HepG2 (cell line): ENCODE data around the gene GPR176. TPM values are rescaled to one million over a fixed set of nuclear protein-coding genes. Genes with fewer than 3 reads are reported as not detected.
A peak's percentile ranks its signal among the peaks of the same experiment; 100 is the strongest.

Source experiments
- BCL6 ChIP-seq: IDR thresholded peaks from 2 replicates; pipeline ENCODE4 v1.6.1; 2016; ENCODE audit warnings: missing genetic modification reagents, missing compliant biosample characterization
- BHLHE40 ChIP-seq: IDR thresholded peaks from 2 replicates; pipeline ENCODE4 v1.6.1; 2011; ENCODE audit warnings: low read length, improper control_type of control experiment
- CENPX ChIP-seq: sonication (generic); formaldehyde crosslinking; IDR thresholded peaks from 2 replicates; pipeline ENCODE4 v1.9.0; 2021; ENCODE audit warnings: mild to moderate bottlenecking, missing genetic modification reagents, moderate library complexity
- HMG20B ChIP-seq: conservative IDR thresholded peaks from 2 replicates; pipeline ENCODE4 v1.6.1; 2016; ENCODE audit warnings: missing genetic modification reagents, missing compliant biosample characterization
- KDM5A ChIP-seq: fragments of 200-600 bp; sonication (generic); IDR thresholded peaks from 2 replicates; pipeline ENCODE4 v1.7.0; 2018; ENCODE audit warnings: antibody characterized with exemption, mild to moderate bottlenecking, low read length, borderline replicate concordance
- MTF2 ChIP-seq: sonication (generic); formaldehyde crosslinking; IDR thresholded peaks from 2 replicates; pipeline ENCODE4 v1.5.0; 2020; ENCODE audit warnings: missing genetic modification reagents, borderline replicate concordance
- PITX1 ChIP-seq: sonication (generic); formaldehyde crosslinking; IDR thresholded peaks from 2 replicates; pipeline ENCODE4 v1.5.1; 2020; ENCODE audit warnings: mild to moderate bottlenecking, missing genetic modification reagents
- SRSF9 ChIP-seq: fragments of 200-400 bp; formaldehyde crosslinking; IDR thresholded peaks from 2 replicates; pipeline ENCODE4 v1.6.1; 2018; ENCODE audit warnings: borderline replicate concordance, mild to moderate bottlenecking, low read depth, low read length; ENCODE audit not compliant: insufficient read depth, poor library complexity, severe bottlenecking
- ZBTB3 ChIP-seq: sonication (generic); formaldehyde crosslinking; IDR thresholded peaks from 2 replicates; pipeline ENCODE4 v1.4.0; 2020; ENCODE audit warnings: low read depth, mild to moderate bottlenecking, moderate library complexity, missing genetic modification reagents, borderline replicate concordance
- ZIK1 ChIP-seq: sonication (generic); formaldehyde crosslinking; IDR thresholded peaks from 2 replicates; pipeline ENCODE4 v1.5.0; 2020; ENCODE audit warnings: mild to moderate bottlenecking, low read depth, missing genetic modification reagents, borderline replicate concordance
- ZKSCAN5 ChIP-seq: sonication (generic); formaldehyde crosslinking; IDR thresholded peaks from 2 replicates; pipeline ENCODE4 v1.5.1; 2020; ENCODE audit warnings: mild to moderate bottlenecking, missing genetic modification reagents
- ZNF17 ChIP-seq: sonication (generic); formaldehyde crosslinking; IDR thresholded peaks from 2 replicates; pipeline ENCODE4 v1.5.0; 2020; ENCODE audit warnings: mild to moderate bottlenecking, missing genetic modification reagents
- ZNF614 ChIP-seq: IDR thresholded peaks from 2 replicates; pipeline ENCODE4 v1.6.1; 2018; ENCODE audit warnings: missing biosample characterization, missing genetic modification reagents, inconsistent platforms, borderline replicate concordance
- ZNF879 ChIP-seq: sonication (generic); formaldehyde crosslinking; IDR thresholded peaks from 2 replicates; pipeline ENCODE4 v1.8.1; 2023; ENCODE audit warnings: missing genetic modification reagents
- polyA plus RNA-seq, 8 experiments: library from polyadenylated mRNA; depleted of rRNA in 3 of 8; stranded (reverse) in 7 of 8; unstranded in 1 of 8; fragments of >200 nt; fragmentation: Illumina TruSeq in 4 of 8; extraction: Trizol in 4 of 8; gene quantifications; 2 replicates each; pipeline versions ENCODE4 v1.2.1 to v1.2.3, GENCODE V29; 2011 to 2016; ENCODE audit warnings: low read depth in 4 of 8, missing spikeins in 1 of 8, mixed read lengths in 1 of 8; ENCODE audit not compliant: insufficient read depth in 1 of 8
- total RNA-seq, 5 experiments: library from RNA; depleted of rRNA; stranded (reverse); fragments of >200 nt; fragmentation: Illumina TruSeq; extraction: Trizol; gene quantifications; 2 replicates each; pipeline ENCODE4 v1.2.3, GENCODE V29; 2016; ENCODE audit warnings: low read depth in 1 of 5
- TF ChIP-seq, protein P1 (sequence below): sonication (generic); formaldehyde crosslinking; IDR thresholded peaks from 2 replicates; pipeline ENCODE4 v1.5.1; 2020; ENCODE audit warnings: missing genetic modification reagents, mild to moderate bottlenecking, borderline replicate concordance
- TF ChIP-seq, protein P2 (sequence below): IDR thresholded peaks from 2 replicates; pipeline ENCODE4 v1.6.1; 2016; ENCODE audit warnings: missing biosample characterization, missing genetic modification reagents, low read depth
- TF ChIP-seq, protein P3 (sequence below): sonication (generic); formaldehyde crosslinking; IDR thresholded peaks from 2 replicates; pipeline ENCODE4 v1.8.0; 2022; ENCODE audit warnings: missing genetic modification reagents, mild to moderate bottlenecking, borderline replicate concordance
- TF ChIP-seq, protein P4 (sequence below), 2 experiments: IDR thresholded peaks; 2 replicates each; pipeline ENCODE4 v1.6.1; 2011 to 2012; ENCODE audit warnings: low read length in 2 of 2, borderline replicate concordance in 1 of 2, low read depth in 1 of 2, mild to moderate bottlenecking in 1 of 2, moderate library complexity in 1 of 2
- TF ChIP-seq, protein P5 (sequence below): sonication (generic); formaldehyde crosslinking; IDR thresholded peaks from 2 replicates; pipeline ENCODE4 v1.8.1; 2022; ENCODE audit warnings: low read depth, mild to moderate bottlenecking, missing genetic modification reagents

Gene GPR176
- total and polyA plus RNA-seq, 2 of the 13 experiments (the other 11 are each of a cell fraction or from before 2014, with no cell fraction given) = 0.11 to 0.20 TPM

DNA sequence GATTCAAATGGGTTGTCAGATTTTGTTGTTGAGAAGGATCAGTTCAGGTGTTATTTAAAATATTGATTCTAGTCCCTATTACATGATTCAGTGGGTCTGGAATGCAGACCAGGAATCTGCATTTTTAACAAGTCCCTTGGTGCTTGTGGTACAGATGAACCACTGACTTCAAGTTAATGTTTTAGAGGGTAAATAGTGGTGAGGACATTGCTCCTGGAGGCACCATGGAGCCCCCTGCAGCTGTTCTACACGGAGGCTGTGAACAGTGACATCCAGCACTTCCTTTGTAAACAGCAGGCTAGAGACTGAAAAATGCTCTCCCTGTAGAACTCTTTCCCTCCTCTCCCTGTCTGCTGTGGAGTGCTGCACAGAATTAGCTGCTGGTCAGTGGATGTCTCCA, 132.6 kb downstream of the GPR176 start (continued):
- TF ChIP-seq, protein P1, sequence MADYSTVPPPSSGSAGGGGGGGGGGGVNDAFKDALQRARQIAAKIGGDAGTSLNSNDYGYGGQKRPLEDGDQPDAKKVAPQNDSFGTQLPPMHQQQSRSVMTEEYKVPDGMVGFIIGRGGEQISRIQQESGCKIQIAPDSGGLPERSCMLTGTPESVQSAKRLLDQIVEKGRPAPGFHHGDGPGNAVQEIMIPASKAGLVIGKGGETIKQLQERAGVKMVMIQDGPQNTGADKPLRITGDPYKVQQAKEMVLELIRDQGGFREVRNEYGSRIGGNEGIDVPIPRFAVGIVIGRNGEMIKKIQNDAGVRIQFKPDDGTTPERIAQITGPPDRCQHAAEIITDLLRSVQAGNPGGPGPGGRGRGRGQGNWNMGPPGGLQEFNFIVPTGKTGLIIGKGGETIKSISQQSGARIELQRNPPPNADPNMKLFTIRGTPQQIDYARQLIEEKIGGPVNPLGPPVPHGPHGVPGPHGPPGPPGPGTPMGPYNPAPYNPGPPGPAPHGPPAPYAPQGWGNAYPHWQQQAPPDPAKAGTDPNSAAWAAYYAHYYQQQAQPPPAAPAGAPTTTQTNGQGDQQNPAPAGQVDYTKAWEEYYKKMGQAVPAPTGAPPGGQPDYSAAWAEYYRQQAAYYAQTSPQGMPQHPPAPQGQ (CRISPR knock-in tag) = no peak
- TF ChIP-seq, protein P2, sequence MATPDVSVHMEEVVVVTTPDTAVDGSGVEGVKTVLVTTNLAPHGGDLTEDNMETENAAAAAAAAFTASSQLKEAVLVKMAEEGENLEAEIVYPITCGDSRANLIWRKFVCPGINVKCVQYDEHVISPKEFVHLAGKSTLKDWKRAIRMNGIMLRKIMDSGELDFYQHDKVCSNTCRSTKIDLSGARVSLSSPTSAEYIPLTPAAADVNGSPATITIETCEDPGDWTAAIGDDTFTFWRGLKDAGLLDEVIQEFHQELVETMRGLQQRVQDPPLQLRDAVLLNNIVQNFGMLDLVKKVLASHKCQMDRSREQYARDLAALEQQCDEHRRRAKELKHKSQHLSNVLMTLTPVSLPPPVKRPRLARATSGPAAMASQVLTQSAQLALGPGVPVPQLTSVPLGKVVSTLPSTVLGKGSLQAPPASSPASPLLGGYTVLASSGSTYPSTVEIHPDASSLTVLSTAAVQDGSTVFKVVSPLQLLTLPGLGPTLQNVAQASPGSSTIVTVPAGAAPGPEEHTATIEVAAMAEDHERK (CRISPR knock-in tag) = no peak
- TF ChIP-seq KDM5A (no peak), ZIK1 (CRISPR knock-in tag) (no peak), SRSF9 (no peak), PITX1 (CRISPR knock-in tag) (0 out of 2 replicates have a peak, but pooled peaks have one; percentile 18), BCL6 (CRISPR knock-in tag) (no peak), ZKSCAN5 (CRISPR knock-in tag) (no peak), ZNF17 (CRISPR knock-in tag) (no peak), MTF2 (CRISPR knock-in tag) (no peak), ZNF614 (peak; percentile 36; the same call in 1 of the 2 replicates), ZBTB3 (CRISPR knock-in tag) (no peak), ZNF879 (CRISPR knock-in tag) (no peak), BHLHE40 (no peak), CENPX (CRISPR knock-in tag) (no peak), HMG20B (no peak)
- TF ChIP-seq, protein P3, sequence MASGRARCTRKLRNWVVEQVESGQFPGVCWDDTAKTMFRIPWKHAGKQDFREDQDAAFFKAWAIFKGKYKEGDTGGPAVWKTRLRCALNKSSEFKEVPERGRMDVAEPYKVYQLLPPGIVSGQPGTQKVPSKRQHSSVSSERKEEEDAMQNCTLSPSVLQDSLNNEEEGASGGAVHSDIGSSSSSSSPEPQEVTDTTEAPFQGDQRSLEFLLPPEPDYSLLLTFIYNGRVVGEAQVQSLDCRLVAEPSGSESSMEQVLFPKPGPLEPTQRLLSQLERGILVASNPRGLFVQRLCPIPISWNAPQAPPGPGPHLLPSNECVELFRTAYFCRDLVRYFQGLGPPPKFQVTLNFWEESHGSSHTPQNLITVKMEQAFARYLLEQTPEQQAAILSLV (CRISPR knock-in tag) = no peak
- TF ChIP-seq, protein P4, sequence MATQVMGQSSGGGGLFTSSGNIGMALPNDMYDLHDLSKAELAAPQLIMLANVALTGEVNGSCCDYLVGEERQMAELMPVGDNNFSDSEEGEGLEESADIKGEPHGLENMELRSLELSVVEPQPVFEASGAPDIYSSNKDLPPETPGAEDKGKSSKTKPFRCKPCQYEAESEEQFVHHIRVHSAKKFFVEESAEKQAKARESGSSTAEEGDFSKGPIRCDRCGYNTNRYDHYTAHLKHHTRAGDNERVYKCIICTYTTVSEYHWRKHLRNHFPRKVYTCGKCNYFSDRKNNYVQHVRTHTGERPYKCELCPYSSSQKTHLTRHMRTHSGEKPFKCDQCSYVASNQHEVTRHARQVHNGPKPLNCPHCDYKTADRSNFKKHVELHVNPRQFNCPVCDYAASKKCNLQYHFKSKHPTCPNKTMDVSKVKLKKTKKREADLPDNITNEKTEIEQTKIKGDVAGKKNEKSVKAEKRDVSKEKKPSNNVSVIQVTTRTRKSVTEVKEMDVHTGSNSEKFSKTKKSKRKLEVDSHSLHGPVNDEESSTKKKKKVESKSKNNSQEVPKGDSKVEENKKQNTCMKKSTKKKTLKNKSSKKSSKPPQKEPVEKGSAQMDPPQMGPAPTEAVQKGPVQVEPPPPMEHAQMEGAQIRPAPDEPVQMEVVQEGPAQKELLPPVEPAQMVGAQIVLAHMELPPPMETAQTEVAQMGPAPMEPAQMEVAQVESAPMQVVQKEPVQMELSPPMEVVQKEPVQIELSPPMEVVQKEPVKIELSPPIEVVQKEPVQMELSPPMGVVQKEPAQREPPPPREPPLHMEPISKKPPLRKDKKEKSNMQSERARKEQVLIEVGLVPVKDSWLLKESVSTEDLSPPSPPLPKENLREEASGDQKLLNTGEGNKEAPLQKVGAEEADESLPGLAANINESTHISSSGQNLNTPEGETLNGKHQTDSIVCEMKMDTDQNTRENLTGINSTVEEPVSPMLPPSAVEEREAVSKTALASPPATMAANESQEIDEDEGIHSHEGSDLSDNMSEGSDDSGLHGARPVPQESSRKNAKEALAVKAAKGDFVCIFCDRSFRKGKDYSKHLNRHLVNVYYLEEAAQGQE (IDR thresholded peaks at IDR 0.05; ENCODE audit: borderline replicate concordance in 1 of 2, low read depth in 1 of 2, low read length in 2 of 2) = 0 out of 4 replicates have a peak, but pooled peaks of 1 of the 2 experiments have one; percentile 27
- TF ChIP-seq, protein P5, sequence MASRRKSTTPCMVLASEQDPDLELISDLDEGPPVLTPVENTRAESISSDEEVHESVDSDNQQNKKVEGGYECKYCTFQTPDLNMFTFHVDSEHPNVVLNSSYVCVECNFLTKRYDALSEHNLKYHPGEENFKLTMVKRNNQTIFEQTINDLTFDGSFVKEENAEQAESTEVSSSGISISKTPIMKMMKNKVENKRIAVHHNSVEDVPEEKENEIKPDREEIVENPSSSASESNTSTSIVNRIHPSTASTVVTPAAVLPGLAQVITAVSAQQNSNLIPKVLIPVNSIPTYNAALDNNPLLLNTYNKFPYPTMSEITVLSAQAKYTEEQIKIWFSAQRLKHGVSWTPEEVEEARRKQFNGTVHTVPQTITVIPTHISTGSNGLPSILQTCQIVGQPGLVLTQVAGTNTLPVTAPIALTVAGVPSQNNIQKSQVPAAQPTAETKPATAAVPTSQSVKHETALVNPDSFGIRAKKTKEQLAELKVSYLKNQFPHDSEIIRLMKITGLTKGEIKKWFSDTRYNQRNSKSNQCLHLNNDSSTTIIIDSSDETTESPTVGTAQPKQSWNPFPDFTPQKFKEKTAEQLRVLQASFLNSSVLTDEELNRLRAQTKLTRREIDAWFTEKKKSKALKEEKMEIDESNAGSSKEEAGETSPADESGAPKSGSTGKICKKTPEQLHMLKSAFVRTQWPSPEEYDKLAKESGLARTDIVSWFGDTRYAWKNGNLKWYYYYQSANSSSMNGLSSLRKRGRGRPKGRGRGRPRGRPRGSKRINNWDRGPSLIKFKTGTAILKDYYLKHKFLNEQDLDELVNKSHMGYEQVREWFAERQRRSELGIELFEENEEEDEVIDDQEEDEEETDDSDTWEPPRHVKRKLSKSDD (CRISPR knock-in tag) = no peak
